NCI-H82 treated with DMSO at 0.1 percent for 48 hours (cell line): ENCODE results near the gene CHMP4A.
"Not testable (repeated sequence)": the region's sequence is repeated elsewhere in the genome, so short reads cannot be mapped to it uniquely, and the experiment has no call there.

ENCODE experiments used
- DNase-seq: peaks from one replicate; lab custom pipeline; 2025; ENCODE audit not compliant: unreplicated experiment; lab: John Stamatoyannopoulos, UW

The CHMP4A gene

DNA sequence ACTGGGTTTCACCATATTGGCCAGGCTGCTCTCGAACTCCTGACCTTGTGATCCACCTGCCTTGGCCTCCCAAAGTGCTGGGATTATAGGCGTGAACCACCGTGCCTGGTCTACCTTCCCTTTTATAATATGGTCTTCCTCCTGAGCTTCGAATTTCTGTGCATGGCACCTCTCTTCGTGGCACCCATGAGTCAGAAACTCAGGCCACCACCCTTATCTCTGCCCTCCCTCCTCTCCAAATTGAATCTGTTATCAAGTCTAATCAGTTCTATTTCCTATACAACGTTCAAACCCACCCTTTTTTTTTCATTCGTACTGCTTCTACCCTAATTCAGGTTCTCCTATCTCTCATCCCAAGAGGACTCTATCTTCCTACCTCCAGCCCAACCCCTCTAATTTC lies 34.1 kb upstream of the CHMP4A start:
- DNase-seq, result no peak

DNA sequence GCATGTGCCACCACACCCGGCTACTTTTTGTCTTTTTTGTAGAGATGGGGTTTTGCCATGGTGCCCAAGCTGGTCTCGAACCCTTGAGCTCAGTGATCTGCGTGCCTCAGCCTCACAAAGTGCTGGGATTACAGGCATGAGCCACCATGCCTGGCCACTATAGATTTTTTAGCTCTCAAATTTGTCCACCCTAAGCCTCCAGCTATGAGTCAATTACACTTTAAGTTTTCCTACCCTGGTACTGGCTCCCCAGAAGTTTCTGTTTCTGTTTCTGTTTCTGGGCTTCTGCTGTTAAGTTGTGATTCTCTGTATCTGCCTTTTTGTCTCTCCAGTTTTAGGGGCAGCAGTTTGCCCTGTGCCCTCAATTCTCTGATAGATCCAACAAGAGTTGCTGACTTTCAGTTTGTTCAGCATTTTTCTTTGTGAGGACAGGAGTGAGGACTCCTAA lies 33.5 kb upstream of the CHMP4A start:
- no peak for DNase-seq

DNA sequence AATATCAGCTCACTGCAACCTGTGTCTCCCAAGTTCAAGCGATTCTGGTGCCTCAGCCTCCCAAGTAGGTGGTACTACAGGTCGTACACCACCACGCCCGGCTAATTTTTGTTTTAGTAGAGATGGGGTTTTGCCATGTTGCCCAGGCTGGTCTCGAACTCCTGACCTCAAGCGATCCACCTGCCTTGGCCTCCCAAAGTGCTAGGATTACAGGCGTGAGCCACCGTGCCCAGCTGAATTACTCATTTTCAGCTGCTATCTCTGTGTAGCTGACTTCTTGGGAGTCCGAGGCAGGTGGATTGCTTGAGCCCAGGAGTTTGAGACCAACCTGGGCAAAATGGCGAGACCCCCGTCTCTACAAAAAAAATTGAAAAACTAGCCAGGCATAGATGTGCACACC lies 32.1 kb upstream of the CHMP4A start:
- not testable (repeated sequence) for DNase-seq

DNA sequence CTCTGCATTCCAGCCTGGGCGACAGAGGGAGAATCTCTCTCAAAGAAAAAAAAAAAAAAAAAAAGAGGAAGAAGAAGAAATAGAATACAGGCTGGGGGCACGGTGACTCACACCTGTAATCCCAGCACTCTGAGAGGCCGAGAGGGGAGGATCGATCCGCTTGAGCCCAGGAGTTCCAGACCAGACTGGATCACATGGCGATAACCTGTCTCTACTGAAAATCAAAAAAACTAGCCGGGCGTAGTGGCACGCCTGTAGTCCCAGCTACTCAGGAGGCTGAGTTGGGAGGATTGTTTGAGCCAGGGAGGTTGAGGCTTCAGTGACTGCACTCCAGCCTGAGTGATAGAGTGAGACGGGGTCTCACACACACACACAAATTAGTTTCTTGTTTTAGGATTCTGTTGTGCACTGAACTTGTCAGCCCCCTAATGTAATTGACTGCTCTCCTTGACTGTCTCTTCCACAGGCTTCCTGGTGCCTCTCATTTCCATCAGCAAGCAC lies 30.1 kb upstream of the CHMP4A start:
- DNase-seq, result no peak

DNA sequence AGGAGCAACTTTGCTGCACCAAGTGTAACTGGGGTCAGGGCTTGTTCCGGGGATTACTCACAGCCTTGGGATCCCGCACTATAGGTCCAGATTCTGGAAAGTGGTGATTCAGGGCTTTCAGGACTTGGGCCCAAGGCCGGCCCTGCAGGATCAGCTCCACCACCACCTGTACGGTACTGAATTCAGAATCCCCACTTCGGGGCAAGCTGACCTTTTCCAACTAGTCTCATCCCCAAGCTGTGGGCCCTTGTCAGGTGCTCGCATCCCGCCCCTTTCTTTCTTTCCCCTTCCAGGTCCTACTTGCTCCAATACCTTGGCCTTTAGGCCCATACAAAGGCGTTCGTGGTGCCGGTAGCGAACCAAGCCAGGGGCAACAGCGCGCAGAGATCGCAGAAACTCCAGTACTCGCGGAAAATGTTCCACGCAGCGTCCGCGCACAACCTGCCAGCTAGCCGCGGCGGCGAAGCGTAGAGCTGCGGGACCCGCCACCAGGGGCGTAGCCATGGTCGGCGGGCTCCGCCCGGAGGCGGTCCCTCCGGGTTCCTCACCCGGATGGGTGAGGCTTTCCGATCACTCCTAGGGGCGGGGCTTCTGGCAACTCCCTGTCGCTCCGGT lies 28.6 kb upstream of the CHMP4A start:
- peak; percentile 86 for DNase-seq

DNA sequence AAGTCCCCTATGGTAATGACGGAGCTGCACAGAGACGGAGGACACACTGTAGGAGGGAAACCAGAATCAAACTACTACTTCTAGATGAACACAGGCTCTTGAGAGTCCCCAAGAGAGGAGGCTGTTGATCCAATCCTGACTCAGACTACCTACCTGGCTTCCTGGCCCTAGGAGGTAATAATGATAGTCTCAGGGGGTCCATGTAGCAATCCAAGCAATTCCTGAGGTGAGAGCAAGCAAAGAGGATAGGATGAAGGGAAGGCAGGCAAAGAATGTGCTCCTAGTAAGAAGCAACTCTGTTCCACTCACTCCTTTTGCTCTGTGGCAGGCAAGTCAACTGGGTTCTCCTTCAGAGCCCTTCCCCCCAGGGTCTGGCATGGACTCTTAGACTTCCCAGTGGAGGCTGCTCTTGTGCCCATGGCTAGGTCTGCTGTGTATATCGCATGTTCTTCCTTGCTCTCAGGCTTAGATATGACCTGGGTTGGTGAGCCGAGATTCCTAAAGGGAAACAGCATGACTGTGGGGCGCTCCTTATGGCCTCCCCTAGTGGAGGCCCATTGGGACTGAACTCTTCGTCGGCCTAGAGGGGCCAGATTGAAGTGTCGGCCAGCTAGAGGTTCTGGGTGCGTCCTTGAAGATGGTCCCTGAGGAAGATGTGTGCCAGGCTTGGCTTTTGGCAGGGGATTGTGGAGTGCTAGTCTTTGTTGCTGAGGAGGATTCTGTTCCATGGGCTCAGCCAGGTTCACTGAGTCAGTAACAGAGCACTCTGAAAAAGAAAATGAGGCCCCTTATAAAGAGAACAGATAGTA lies 27.0 kb upstream of the CHMP4A start:
- DNase-seq, result no peak

DNA sequence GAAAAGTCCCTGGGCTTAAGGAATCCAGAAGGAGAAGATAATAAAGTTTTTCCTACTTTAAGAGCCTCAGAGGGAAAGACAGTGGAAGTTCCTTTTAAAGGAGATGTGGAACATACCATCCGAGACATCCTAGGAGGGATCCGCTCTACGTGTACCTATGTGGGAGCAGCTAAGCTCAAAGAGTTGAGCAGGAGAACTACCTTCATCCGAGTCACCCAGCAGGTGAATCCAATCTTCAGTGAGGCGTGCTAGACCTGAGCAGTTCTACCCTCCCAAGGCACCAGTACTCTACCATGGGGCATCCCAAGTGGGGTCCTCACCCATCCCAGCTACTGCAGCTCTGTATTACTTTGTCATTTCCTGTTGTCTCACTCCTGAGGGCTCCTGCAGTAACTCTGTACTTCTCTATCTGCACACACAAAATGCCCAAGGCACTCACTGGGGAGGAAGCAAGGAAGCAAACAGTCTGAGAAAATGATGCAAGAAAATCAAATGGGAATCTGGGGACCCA lies 25.3 kb upstream of the CHMP4A start:
- DNase-seq, result no peak

DNA sequence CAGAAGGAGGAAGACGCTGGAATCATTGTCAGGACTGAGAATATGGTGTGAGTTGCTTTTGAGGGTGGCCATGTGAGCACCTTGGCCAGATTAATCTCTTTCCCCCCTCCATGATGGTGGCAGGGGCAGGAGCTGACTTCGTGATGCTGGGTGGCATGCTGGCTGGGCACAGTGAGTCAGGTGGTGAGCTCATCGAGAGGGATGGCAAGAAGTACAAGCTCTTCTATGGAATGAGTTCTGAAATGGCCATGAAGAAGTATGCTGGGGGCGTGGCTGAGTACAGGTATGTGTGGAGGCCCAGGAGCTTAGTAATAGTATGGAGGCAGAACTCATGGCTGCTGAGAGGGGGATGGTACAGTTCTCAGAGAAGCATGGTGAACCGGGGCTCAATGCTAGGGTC lies 24.8 kb upstream of the CHMP4A start:
- DNase-seq, result no peak

DNA sequence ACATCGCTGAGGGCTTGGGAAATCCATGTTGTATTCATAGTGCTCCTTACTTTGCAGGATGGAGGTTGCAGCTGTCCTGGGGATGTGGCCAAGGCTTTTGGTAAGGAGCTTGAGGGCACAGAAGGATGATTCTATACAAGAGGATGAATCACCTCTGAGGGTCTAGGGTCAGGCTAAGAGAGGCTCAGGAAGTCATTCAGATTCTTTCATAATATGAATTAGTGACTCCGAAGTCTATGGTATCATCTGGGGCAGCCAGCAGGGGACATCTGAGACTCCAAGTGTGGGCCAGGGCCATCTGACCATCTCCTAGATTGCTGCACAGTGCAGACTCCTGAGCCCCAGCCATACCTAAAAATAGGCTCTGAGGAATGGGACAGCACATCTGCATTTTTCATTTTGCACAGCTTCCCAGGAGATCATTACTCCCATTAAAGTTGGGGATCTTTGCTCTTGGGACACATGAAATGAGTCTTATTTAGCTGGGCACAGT lies 24.2 kb upstream of the CHMP4A start:
- DNase-seq, result no peak

DNA sequence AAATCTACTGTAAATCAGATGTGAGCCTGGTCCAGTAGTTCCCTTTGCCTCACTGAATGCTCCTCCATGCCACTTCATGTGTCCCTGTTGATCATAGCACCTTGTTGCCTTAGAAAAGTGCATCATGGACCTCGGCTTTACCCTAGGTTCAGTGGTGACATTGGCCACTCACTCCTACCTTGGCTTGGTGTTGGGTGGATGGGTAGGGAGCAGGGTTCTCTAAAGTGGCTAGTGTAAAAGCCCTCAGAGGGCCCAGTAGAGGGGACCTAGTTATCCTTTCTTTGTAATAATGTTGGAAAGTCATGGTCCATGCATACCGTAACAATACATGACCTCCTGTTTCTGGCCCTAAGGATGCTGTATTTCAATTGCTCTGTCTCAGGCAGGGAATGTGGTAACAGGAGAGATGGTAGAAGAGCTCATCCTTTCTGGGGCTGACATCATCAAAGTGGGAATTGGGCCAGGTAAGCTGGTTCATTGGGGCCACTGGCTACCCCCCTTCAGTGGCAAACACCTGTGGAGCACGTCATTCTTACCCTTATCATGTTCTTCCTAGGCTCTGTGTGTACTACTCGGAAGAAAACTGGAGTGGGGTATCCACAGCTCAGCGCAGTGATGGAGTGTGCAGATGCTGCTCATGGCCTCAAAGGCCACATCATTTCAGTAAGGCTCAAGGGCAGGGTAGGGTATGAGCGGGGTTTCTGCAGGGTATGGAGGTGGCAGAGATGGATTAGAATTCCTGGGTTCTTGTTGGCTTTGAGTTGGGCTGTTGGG lies 23.6 kb upstream of the CHMP4A start:
- no peak for DNase-seq

DNA sequence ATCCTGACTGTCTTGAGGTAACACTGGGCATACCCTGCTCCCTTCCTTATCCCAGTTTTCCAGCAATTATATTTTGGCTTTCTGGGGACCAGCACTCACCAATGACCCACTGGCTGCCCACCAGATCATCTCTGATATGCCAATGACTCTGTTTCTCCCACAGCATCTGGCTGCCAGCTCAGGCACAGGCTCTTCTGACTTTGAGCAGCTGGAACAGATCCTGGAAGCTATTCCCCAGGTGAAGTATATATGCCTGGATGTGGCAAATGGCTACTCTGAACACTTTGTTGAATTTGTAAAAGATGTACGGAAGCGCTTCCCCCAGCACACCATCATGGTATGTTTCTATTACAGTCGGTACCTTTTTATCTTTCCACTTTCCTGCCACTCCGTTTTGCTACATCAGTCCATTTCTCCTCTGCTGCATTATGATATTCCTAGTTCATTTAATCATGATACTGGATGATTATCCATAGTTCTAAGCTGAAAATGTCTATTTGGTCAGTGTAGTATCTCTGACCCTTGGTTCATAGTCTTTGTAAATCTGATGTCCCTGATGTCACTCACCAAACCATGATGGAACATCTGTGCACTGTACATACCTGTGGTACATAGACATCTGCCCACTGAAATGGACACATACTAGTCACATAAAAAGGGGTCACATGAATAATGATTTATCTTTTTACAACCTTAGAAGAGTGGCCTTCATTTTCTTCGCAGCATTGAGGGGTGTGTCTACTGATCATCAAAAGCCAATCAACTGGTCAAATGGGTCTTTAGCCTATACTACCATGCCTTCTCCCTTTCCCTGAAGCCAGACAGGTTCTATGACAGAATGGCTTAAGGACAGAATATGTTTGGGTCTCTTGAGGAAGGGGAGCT lies 22.8 kb upstream of the CHMP4A start:
- no peak for DNase-seq

DNA sequence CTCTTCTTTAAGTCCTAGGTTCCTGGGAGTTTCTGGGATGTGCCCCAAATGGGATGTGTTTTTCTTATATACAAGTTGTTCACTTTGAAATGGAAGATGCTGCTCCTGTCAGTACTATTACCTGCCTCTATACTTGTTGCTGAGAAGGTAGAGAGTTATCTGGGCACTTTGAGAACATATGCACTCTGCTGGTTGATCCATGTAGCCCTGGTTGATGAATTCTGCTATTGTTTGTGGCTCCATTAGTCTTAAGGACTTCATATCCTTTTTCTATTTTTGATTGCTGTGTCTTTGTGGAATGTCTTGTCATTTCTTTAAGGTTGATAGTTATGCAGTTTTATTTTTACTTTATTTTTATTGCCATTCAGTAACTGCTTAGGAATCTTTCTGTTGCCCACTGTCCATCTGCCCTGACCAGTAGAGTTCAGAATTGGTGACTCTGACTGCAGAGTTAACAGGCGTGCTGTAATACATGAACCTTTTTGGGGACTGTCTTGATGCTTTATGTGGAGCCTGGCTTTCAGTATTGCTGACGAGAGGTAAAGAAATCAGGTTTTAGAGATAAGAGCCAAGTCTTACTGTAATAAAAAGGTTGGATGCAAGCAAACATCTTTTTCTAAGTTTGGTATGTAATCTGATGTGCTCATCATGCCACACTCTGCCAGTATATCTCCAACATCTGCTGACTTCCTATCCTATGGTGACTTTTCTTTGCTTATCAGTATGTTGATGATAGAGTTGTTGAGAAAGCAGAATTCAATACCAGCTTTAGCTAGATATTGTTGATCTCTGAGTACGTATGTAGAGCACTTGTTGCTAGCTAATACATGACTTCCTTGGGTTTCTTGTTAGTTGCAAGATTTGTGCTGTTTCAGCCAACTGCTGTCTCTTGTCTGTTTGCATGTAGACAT lies 21.1 kb upstream of the CHMP4A start:
- DNase-seq, result no peak

DNA sequence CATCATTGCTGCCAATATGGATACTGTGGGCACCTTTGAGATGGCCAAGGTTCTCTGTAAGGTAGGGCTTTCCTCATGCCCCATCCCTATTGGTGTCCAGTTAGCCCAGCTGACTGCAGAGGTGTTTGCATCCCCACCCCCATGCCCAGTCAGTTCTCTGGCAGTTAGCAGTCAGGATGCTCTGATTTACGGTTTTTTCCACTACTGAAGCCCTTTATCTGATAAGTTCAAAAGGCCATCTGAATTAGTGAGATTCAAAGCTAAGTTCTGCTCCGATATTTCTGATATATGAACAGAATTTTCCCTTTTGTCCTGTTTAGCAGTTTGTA lies 20.2 kb upstream of the CHMP4A start:
- DNase-seq, result no peak

DNA sequence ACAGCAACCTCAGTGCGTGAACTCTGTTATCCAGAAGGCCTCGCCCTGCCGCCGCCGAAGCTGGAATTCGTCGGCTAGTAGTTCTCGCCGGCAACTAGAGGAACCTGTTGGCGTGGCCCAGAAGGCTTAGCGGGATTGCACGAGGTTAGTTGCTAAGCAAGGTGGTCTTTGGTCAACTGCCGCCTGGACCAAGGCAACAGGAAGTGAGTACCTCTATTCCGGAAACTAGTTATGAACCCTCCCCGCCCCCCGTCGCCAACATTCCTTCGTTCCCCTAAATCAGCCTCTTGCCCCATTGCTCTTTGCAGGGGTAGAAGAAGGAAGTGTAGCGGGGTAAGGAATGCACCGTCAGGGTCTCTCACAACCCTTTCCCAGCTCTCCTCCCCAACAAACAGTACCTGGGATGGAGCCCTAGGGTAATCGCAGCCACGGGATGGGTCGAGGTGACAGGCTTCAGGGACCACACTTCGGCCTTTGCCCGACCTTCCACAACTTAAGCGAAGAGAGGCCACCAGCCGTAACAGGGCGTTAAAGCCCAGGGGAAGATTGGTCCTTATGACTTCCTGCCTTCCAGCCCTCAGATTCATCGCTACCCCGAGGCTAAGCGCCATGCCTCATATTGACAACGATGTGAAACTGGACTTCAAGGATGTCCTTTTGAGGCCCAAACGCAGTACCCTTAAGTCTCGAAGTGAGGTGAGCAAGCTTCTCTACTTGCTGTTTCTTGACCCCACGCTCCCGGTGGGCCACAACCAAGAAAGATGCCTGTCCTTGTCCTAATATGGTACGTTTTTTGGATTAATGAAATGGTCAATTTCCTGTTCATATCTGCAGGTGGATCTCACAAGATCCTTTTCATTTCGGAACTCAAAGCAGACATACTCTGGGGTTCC lies 19.6 kb upstream of the CHMP4A start, which contains the start of gene GMPR2:
Gene GMPR2 (plus strand): TSS at position 285 of the 893 bp plus-strand sequence. CDS start 325 bp downstream, at position 610.
- DNase-seq, result peak; percentile 58

DNA sequence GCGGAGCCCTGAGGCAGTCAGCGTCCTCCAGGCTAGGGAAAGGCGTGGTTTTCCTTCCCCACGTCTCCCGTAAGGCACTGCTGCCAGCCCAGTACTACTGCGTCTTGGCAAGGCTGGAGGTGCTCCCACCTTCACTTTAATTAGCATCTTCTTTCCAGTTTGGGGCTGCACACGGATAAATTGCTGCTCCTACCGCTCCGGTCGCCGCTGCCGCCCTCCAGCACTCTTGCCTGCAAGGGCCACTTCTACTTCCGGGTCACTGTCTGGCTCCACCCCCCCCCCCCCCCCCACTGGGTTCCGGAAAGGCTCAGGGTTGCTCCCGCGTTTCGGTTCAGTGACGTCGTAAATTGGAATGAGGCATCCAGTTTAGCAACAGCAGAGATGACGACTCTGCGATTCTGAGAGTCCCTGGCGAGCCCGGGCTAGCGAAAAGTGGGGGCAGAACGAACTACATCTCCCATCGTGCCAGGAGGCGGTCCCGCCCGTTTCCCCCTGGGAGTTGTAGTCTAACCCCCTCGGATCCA lies 18.9 kb upstream of the CHMP4A start, which contains the start of gene NEDD8:
Gene NEDD8 (minus strand): TSS at position 247 of the 524 bp plus-strand sequence. CDS start 100 bp downstream, at position 147.
- peak; percentile 58 for DNase-seq

DNA sequence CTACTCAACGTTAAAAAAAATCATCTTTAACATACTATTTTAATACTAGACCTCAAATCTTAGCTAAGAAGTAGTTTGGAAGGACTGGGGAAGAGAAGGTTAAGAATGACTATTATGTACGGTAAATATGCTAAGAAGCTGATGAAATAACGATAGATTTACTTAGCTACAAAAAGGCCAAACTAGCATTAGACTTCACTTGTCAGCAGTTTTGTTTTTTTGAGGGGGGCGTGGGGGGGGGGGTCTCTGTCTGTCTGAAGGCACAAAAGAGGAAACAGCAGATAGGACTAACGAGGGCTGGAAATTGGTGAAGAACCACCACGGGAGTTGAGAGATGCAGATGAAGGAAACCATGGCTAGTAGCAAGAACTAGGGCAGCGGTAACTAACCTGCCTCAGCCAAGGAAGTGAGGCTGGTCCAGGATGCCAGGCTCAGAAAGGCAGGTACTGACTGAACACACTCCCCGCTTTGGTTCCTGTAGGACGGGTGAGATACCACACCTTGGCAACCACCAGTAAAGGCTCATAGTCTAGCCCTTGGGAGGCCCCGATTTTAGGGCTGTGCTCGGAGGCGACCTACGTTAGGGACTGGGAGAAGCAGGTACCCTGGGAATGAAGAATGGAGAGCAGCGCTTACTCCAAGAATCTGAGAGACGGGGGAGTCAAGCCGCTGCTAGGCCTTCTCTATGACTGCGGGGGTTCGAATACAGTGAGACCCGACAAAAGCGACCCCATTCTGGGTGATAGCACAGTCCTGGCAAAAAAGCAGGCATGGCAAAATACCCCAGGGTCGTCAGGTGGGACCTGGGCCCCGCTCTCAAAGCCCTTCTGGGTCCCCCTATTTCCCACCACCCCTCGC lies 18.2 kb upstream of the CHMP4A start:
- no peak for DNase-seq

DNA sequence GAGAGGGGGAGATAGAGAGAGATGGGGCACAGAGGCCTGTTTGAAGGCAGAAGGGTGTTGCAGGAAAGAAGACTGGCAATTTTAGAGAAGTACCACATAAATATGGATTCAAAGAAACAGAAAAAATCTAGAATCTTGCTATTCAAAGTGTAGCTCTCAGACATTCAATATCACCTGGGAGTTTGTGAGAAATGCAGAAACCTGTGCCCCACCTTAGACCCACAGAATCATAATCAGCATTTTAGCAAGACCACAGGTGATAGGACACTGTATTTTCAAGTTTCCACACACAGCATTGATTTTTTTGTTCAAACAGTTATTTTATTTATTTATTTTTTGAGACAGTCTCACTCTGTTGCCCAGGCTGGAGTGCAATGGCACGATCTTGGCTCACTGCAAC lies 15.6 kb upstream of the CHMP4A start:
- no peak for DNase-seq
